H7 (cell line): ENCODE data around the gene CELF6. TPM values are rescaled to one million over a fixed set of nuclear protein-coding genes. Genes with fewer than 3 reads are reported as not detected.

Experiments used
- DNase-seq: peaks from one replicate; pipeline ENCODE4 v3.0.0; 2012
- H3K27me3 ChIP-seq: 2 replicates; pipeline ENCODE4 v1.6.0; 2011; ENCODE audit warnings: mild to moderate bottlenecking, low read length; ENCODE audit not compliant: control insufficient read depth, insufficient read depth
- H3K36me3 ChIP-seq: replicated peaks from 2 replicates; pipeline ENCODE4 v1.5.1; 2011; ENCODE audit warnings: low read length; ENCODE audit not compliant: control insufficient read depth, insufficient read depth
- H3K4me3 ChIP-seq: 2 replicates; pipeline ENCODE4 v1.5.1; 2011; ENCODE audit warnings: low read depth, mild to moderate bottlenecking, control low read depth, low read length, moderate library complexity; ENCODE audit not compliant: insufficient read depth
- total RNA-seq: library from RNA; depleted of rRNA; stranded (reverse); fragments of >200 nt; shearing (Covaris generic); gene quantifications from 2 replicates; pipeline ENCODE4 v1.2.3, GENCODE V29; 2014

Gene CELF6
- total RNA-seq, 1 experiment from 2014 or later = 0.21 TPM

DNA sequence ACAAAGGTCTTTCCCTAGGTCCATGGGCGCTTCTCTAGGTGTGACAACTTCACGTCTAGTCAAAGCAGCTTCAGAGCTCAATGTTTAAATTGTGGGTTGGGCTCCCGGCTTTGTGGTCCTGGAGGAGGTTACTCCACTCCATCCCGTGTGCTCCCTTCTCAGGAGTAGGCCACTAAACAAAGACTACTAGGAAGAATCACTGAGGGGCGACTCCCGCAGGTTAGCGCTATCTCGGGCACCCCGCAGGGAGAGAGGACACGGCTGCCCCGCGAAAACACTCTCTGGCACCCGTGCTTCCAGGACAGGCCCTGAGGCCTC lies 48.1 kb downstream of the CELF6 start:
- Histone ChIP-seq H3K4me3 (peak overlapping the region; percentile 86), H3K36me3 (peaks cover 7% of the 10 kb centered on the region), H3K27me3 (peaks cover 4% of the 10 kb centered on the region; the same call in 1 of the 2 replicates)
- DNase-seq = peak; percentile 72

DNA sequence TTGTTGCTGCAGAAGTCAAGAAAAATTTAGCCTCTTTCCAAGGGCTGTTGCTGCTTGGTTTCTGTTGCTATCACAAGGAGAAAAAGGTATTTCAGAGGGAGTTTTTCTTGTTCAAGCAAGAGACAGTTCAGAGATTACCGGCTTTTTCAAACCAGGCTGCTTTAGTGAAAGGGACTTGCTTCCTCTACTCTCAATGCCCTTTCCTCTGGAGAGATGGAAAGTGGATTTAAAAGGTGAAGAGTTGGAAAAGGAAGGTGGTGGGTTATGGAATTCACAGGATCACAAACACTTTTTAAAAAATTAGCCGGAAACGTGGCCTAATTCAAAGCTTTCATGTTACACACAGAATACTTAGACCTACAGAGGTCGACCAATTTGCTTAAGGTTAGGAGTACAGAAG lies 48.7 kb downstream of the CELF6 start:
- no peak overlapping the region for H3K4me3 ChIP-seq
- H3K36me3 ChIP-seq = peaks cover 13% of the 10 kb centered on the region
- no peak for DNase-seq
- peaks cover 4% of the 10 kb centered on the region; the same call in 1 of the 2 replicates for H3K27me3 ChIP-seq

DNA sequence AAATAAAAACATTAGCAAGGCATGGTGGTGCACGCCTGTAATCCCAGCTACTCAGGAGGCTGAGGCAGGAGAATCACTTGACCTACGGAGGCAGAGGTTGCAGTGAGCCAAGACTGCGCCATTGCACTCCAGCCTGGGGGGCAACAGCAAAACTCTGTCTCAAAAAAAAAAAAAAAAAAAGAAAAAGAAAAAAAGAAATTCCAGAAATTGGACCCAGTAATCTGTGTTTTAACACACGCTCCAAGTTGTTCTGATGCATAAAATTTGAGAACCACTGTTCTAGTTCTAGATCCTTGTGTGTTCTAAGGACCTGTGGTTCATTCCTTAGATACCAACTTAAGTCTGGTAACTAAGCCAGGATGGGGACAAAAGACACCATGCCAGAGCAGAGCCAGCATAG lies 50.2 kb downstream of the CELF6 start:
- H3K27me3 ChIP-seq = peaks cover 2% of the 10 kb centered on the region; the same call in 1 of the 2 replicates
- H3K36me3 ChIP-seq = peaks cover 26% of the 10 kb centered on the region
- H3K4me3 ChIP-seq = no peak overlapping the region
- no peak for DNase-seq

DNA sequence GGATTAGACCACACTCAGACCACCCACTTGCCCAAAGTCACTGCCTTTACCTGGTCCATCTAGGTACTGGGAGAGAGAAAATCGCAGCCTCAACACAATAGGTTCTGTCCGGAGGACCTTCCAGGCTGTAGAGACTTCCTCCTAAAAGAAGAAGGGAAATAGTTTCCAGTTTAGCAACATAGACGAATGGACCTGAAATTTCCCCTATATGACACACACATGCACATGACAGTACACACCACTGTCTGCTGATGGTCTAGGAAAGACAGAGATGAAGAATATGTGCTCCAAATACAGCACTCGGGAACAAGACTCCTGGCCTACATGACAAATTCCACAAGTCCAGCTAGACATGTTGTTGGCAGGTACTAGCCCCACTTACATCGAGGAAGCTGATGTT lies 54.9 kb downstream of the CELF6 start:
- Histone ChIP-seq H3K4me3 (no peak overlapping the region), H3K36me3 (peaks cover 55% of the 10 kb centered on the region), H3K27me3 (no peaks in the 10 kb centered on the region)
- no peak for DNase-seq

DNA sequence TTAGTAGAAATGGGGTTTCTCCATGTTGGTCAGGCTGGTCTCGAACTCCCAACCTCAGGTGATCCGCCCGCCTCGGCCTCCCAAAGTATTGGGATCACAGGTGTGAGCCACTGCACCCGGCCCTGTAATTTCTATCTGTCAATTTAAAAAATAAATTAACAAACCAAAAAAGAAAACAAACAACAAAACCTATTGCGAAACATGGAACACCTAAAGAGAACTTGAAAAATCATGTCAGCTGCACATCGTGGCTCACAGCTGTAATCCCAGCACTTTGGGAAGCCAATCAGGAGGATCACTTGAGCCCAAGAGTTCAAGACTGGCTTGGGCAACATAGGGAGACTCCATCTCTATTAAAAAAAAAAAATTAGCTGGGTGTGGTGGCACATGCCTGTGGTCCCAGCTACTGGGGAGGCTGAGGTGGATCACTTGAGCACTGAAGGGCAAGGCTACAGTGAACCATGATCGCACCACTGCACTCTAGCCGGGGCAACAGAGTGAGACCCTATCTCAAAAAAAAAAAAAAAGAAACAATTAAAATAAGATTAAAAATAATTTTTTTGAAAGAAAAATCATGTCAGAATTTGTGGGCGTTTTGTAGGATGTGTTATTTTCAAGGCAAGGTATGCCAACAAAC lies 67.2 kb downstream of the CELF6 start:
- Histone ChIP-seq H3K36me3 (peaks cover 37% of the 10 kb centered on the region), H3K4me3 (no peak overlapping the region), H3K27me3 (no peaks in the 10 kb centered on the region)
- DNase-seq = no peak

DNA sequence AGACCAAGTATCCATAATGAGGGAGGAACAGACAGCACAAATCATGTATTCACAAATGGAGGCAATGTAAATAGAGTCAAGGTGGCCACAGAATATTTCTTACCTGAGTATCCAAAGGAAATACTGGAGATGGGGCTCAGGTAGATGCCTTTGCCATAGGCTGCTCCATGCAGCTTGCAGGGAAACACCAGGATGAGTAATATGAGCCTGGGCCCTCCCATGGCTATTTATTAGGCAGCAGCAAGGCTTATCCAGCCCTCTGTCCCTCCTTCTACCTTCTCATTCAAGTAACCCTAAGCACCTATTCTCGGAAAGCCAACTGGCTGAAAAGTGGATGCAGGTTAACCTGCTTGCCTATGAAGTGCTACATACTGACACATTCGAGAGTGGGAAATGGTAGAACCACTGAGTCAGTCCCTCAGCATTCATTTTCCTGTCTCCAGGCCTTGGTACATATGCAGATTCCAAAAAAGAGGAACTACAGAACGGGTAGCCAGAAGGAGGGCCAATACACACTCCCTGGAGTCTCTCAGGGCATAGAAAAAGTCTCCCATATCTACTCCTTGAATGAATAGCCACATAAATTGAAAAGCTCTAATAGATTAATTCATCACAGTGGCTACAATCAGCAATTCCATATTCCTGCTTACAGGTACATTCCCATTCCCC lies 70.7 kb downstream of the CELF6 start:
- DNase-seq = no peak
- H3K4me3 ChIP-seq = no peak overlapping the region
- H3K27me3 ChIP-seq = peaks cover 5% of the 10 kb centered on the region; the same call in 1 of the 2 replicates
- peaks cover 26% of the 10 kb centered on the region for H3K36me3 ChIP-seq

DNA sequence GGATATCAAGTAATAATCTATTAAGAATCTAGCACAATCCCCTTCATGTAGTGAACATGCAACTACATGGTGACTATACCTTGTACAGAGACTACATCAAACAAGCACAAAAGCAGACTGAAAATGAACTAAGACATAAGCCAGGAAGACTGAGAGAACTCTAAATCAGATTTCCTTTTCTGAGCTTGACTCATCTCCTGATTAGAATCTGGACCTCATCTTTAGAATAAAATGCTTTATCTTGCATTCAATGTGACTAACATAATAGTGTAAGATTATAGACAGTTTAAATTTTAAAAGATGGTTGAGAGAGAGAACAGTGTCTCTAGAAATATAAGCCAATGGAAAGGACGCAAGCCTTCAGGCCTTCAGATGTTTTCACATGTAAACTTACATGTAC lies 71.4 kb downstream of the CELF6 start:
- no peak for DNase-seq
- Histone ChIP-seq H3K36me3 (peaks cover 26% of the 10 kb centered on the region), H3K4me3 (no peak overlapping the region), H3K27me3 (peaks cover 11% of the 10 kb centered on the region; the same call in 1 of the 2 replicates)

DNA sequence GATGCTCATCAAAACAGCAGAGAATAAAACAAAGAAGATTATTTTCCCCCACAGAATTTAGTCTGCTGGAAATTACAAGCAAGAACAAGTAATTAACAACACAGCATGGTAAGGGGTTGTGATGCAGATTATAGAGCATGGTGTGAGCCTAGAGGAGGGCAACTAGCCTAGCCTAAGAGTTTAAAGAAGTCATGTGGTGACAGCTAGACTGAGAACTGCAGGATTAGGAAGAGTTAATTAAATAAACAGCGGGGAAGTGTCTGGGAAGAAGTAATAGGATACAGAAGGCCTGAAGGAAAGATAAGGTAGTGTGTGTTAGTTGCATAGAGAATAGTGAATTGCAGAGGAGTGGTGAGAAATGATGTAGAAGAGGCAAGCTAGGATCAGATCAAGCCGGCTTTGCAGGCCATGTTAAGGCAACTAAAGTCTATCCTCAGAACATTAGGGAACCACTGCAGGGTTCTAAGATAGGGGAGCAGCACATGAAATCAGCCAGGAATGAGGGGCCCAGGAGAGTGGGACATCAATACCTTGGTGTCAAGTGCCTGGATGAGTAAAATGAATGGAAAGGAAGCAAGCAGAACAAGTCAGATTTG lies 77.1 kb downstream of the CELF6 start:
- no peak overlapping the region for H3K4me3 ChIP-seq
- H3K27me3 ChIP-seq = peaks cover 32% of the 10 kb centered on the region; the same call in 1 of the 2 replicates
- peaks cover 12% of the 10 kb centered on the region for H3K36me3 ChIP-seq

DNA sequence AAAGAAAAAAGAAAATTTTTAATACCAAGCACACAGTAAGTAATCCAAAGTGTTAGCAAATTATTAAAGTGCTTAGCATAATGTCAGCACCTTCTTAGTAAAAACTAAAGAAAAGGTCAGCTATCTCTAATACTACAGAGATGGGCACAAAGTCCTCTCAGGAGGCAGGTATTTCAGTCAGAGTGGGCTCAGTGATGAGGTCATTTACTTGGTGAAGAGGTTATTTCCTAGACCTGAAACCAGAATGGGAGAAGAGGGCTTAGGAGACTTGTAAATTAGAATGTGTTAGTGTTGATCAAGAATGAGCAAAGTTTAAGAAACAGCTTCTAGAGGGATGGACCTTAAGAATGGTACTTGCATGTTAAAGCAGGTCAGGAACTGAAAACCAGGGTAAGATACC lies 80.3 kb downstream of the CELF6 start:
- peaks cover 36% of the 10 kb centered on the region; the same call in 1 of the 2 replicates for H3K27me3 ChIP-seq
- no peak for DNase-seq
- H3K36me3 ChIP-seq = peaks cover 12% of the 10 kb centered on the region
- no peak overlapping the region for H3K4me3 ChIP-seq

More for the DNA sequence above, 77.1 kb downstream of the CELF6 start:
- DNase-seq = peak; percentile 70

DNA sequence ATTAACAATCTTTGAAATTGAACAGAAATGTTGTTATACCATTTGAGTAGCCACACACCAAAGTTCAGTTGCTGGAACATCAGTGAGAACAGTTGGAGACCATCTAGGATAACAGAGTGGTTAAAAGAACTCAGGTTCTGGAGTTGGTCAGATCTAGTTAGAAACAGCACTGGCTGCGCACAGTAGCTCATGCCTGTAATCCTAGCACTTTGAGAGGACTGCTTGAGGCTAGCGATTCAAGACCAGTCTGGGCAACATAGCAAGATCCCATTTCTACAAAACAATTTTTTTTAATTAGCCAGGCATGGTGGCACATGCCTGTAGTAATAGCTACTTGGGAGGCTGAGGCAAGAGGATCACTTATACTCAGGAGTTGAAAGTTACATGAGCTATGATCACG lies 81.4 kb downstream of the CELF6 start:
- DNase-seq = no peak
- Histone ChIP-seq H3K36me3 (peaks cover 10% of the 10 kb centered on the region), H3K4me3 (no peak overlapping the region), H3K27me3 (peaks cover 29% of the 10 kb centered on the region; the same call in 1 of the 2 replicates)

DNA sequence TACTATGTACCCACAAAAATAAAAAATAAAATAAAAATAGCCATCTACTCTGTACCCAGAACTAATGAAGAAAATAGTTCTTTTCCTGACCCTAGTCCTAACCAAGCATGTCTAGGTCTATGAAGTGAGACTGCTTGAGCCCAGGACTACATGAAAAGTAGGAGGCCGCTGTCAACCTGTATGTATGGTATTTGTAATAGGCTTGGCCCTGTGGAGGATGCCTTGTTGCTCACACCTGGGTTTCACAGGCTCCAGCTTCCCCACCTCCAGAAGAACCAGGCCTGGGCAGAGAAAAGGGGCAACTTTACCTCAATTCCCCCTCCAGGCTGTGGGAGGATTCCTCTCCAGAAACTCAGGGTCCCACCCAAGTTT lies 82.1 kb downstream of the CELF6 start:
- H3K36me3 ChIP-seq = peaks cover 8% of the 10 kb centered on the region
- peaks cover 29% of the 10 kb centered on the region; the same call in 1 of the 2 replicates for H3K27me3 ChIP-seq
- DNase-seq = no peak
- H3K4me3 ChIP-seq = no peak overlapping the region

DNA sequence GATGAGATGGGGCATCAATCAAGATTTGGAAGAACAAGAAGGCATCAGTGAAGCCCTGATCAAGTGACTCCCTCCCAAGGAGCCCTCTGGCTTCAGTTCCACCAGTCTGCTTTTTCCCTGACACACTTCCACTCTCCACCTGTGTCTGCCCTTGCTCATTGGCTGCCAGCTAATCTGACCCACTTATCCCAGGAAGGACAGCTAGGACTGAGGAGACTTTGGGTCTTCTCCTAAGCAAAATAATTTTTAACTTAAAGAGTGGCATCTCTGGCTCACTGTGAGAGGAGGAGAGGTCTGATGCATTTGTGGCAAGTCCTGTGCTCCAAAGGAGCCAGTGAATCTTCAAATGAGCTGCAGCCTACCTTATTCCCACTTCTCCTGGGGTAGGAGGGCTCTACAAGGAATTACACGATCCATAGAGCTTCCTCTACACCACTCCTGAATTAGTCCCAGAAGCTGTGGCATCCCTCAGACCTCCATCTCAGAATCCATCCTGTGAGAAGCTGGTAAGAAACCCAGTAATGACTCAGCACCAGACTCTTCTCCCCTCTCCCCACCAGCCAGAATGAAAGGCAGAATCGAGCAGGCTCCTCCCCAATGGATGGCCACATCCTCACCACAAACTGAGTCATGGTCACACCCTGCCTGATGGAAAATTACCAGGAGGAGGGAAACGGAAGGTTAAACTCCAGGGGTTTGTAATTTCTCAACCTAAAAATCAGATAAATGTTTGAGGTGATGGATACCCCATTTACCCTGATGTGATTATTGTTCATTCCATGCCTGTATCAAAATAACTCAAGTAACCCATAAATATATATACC lies 82.7 kb downstream of the CELF6 start:
- Histone ChIP-seq H3K4me3 (no peak overlapping the region), H3K36me3 (peaks cover 8% of the 10 kb centered on the region), H3K27me3 (peaks cover 28% of the 10 kb centered on the region; the same call in 1 of the 2 replicates)
- DNase-seq = peak; percentile 52

DNA sequence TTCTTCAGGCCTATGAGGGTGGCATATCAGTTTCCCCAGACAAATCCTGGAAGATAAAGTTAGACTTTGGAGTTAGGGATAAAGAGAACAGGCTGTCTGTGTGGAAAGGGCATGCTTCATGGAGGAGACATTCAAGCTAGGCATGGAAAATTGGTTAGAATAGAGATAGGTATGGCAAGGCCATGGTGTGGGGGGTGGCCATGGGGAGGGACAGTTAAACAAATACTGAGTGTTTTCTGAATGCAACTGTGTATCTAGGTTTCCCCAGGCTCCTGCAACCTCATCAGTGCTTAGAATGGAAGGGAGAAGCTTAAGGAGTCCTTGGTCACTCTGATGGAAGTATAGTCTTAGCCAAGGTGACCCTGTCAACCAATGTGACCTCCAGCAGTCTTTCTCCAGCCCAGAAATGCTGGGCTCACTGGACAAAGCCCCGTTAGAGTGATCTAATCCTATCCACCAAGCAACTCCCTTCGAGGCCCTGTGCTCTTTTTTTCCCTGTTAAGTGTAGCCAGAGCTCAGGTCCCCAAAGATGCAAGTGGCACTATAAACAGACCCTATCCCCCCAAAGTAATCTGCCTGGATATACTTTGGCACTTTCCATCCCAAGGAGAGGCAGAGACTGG lies 83.5 kb downstream of the CELF6 start:
- peaks cover 3% of the 10 kb centered on the region for H3K36me3 ChIP-seq
- no peak overlapping the region for H3K4me3 ChIP-seq
- peaks cover 21% of the 10 kb centered on the region; the same call in 1 of the 2 replicates for H3K27me3 ChIP-seq

DNA sequence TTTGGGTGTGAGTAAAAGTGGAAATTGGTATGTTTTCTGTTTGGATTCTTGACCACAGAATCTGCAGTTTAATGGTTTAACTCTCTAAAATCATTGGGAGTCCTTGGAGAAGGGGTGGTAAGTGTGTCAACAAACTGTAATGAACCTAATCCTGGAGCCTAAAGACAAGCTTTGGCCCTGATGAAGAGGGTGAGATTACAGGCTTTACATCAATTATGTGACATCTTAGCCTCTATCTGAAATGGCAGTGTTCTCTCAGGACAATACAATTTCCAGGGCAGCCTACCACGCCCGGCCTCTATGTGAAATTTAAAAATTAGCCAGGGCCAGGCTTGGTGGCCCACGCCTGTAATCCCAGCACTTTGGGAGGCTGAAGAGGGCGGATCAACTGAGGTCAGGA lies 84.7 kb downstream of the CELF6 start:
- peaks cover 11% of the 10 kb centered on the region; the same call in 1 of the 2 replicates for H3K27me3 ChIP-seq
- no peak for DNase-seq
- no peaks in the 10 kb centered on the region for H3K36me3 ChIP-seq
- H3K4me3 ChIP-seq = no peak overlapping the region

More for the DNA sequence above, 83.5 kb downstream of the CELF6 start:
- DNase-seq = no peak
